KMS-11 (cell line): Measurements from ENCODE around the gene TNNT1.

Experiments used
- H2AFZ ChIP-seq: fragments of 200-600 bp; sonication (generic); 2 replicates; pipeline ENCODE4 v1.6.1; 2016; ENCODE audit warnings: antibody characterized with exemption, mixed run types, low read depth
- H3K27ac ChIP-seq: fragments of 200-600 bp; sonication (generic); 2 replicates; pipeline ENCODE4 v1.6.1; 2016; ENCODE audit warnings: mild to moderate bottlenecking, mixed run types
- H3K27me3 ChIP-seq: fragments of 200-600 bp; sonication (generic); 2 replicates; pipeline ENCODE4 v1.6.1; 2017; ENCODE audit warnings: mild to moderate bottlenecking, low read depth, mixed run types, moderate library complexity; ENCODE audit not compliant: insufficient read depth
- H3K36me3 ChIP-seq: fragments of 200-600 bp; sonication (generic); 2 replicates; pipeline ENCODE4 v1.6.1; 2017; ENCODE audit warnings: mild to moderate bottlenecking, mixed run types; ENCODE audit not compliant: insufficient read depth
- H3K4me1 ChIP-seq: fragments of 200-600 bp; sonication (generic); 2 replicates; pipeline ENCODE4 v1.6.1; 2016; ENCODE audit warnings: mild to moderate bottlenecking, low read depth, mixed run types; ENCODE audit not compliant: poor library complexity, severe bottlenecking
- H3K4me2 ChIP-seq: fragments of 200-600 bp; sonication (generic); 2 replicates; pipeline ENCODE4 v1.7.0; 2016; ENCODE audit warnings: mild to moderate bottlenecking, mixed run types
- H3K4me3 ChIP-seq: fragments of 200-600 bp; sonication (generic); IDR thresholded peaks from 2 replicates; pipeline ENCODE4 v1.6.1; 2017; ENCODE audit warnings: low read depth, low read length, mixed read lengths; ENCODE audit not compliant: insufficient read depth
- H3K79me2 ChIP-seq: fragments of 200-600 bp; sonication (generic); 2 replicates; pipeline ENCODE4 v1.6.1; 2016; ENCODE audit warnings: low read depth, mixed run types; ENCODE audit not compliant: insufficient read depth
- H3K9ac ChIP-seq: fragments of 200-600 bp; sonication (generic); 2 replicates; pipeline ENCODE4 v1.6.1; 2016; ENCODE audit warnings: mild to moderate bottlenecking, mixed run types
- H4K20me1 ChIP-seq: fragments of 200-600 bp; sonication (generic); 2 replicates; pipeline ENCODE4 v1.6.1; 2016; ENCODE audit warnings: mild to moderate bottlenecking, mixed run types; ENCODE audit not compliant: insufficient read depth
- TF ChIP-seq, protein P1 (sequence below): fragments of 200-600 bp; sonication (generic); conservative IDR thresholded peaks from 2 replicates; pipeline ENCODE4 v1.6.1; 2017; ENCODE audit warnings: low read depth, mild to moderate bottlenecking, antibody characterized with exemption, low read length, moderate library complexity, mixed read lengths

The TNNT1 gene

DNA sequence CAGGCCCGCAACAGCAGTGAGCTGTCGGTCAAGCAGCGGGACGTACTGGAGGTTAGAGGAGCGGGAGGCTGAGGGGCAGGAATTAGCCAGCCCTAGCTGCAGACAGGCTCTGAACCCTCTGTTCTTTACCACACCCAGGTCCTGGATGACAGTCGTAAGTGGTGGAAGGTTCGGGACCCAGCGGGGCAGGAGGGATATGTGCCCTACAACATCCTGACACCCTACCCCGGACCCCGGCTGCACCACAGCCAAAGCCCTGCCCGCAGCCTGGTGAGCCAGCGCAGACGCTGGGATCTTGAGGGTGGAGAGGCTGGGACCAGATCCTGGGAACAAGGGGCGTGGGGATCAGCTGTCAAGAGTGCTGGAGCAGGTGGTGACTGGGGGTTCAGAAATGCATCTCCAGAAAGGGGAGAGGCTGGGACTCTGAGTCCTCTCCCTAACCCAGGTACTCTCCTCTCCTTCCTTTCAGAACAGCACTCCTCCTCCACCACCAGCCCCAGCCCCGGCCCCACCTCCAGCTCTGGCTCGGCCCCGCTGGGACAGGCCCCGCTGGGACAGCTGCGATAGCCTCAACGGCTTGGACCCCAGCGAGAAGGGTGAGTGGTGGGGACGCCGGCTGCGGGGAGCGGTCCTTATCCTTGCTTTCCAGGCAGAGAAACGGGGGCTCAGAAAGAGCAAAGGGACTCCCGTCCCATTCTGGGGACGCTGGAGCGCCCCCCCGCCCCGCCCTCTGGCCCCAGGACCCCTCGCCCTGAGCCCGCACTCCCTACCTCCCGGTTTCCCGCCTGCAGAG is 62.9 kb downstream of the TNNT1 start:
- TF ChIP-seq, protein P1, sequence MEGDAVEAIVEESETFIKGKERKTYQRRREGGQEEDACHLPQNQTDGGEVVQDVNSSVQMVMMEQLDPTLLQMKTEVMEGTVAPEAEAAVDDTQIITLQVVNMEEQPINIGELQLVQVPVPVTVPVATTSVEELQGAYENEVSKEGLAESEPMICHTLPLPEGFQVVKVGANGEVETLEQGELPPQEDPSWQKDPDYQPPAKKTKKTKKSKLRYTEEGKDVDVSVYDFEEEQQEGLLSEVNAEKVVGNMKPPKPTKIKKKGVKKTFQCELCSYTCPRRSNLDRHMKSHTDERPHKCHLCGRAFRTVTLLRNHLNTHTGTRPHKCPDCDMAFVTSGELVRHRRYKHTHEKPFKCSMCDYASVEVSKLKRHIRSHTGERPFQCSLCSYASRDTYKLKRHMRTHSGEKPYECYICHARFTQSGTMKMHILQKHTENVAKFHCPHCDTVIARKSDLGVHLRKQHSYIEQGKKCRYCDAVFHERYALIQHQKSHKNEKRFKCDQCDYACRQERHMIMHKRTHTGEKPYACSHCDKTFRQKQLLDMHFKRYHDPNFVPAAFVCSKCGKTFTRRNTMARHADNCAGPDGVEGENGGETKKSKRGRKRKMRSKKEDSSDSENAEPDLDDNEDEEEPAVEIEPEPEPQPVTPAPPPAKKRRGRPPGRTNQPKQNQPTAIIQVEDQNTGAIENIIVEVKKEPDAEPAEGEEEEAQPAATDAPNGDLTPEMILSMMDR: no peak
- no peak overlapping the region for H3K4me3 ChIP-seq
- no peaks in the 10 kb centered on the region for H3K36me3 ChIP-seq
- no peak overlapping the region for H3K4me2 ChIP-seq
- no peaks in the 10 kb centered on the region for H4K20me1 ChIP-seq
- H3K79me2 ChIP-seq: no peaks in the 10 kb centered on the region
- H3K9ac ChIP-seq: no peak overlapping the region
- no peaks in the 10 kb centered on the region; the same call in 1 of the 2 replicates for H3K27me3 ChIP-seq
- H2AFZ ChIP-seq: no peak overlapping the region
- no peak overlapping the region for H3K27ac ChIP-seq
- no peaks in the 10 kb centered on the region for H3K4me1 ChIP-seq

DNA sequence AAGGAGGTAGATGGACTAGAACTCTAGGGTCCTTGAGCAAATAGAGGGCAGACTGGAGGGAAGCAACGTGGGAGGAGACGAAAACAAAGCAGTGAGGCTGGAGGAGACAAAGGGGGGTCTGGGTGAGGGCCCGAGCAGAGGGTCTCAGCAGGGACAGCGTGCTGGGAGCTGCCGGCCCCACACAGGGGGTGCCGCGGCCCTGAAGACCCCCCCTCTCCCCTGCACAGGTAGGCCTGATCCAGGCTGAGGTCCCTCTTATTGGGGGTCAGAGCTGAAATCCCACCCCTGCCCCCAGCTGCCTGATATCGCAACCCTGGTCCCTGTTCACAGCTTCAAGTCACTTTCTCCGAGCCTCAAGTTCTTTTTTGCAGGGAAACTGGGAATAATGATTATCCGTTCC is 64.6 kb downstream of the TNNT1 start:
- Histone ChIP-seq H3K4me3 (no peak overlapping the region), H3K79me2 (no peaks in the 10 kb centered on the region), H3K36me3 (no peaks in the 10 kb centered on the region), H3K4me1 (no peaks in the 10 kb centered on the region), H3K27me3 (no peaks in the 10 kb centered on the region; the same call in 1 of the 2 replicates), H3K9ac (no peak overlapping the region), H4K20me1 (no peaks in the 10 kb centered on the region), H3K4me2 (no peak overlapping the region), H2AFZ (no peak overlapping the region), H3K27ac (no peak overlapping the region)
- TF ChIP-seq, protein P1: no peak

DNA sequence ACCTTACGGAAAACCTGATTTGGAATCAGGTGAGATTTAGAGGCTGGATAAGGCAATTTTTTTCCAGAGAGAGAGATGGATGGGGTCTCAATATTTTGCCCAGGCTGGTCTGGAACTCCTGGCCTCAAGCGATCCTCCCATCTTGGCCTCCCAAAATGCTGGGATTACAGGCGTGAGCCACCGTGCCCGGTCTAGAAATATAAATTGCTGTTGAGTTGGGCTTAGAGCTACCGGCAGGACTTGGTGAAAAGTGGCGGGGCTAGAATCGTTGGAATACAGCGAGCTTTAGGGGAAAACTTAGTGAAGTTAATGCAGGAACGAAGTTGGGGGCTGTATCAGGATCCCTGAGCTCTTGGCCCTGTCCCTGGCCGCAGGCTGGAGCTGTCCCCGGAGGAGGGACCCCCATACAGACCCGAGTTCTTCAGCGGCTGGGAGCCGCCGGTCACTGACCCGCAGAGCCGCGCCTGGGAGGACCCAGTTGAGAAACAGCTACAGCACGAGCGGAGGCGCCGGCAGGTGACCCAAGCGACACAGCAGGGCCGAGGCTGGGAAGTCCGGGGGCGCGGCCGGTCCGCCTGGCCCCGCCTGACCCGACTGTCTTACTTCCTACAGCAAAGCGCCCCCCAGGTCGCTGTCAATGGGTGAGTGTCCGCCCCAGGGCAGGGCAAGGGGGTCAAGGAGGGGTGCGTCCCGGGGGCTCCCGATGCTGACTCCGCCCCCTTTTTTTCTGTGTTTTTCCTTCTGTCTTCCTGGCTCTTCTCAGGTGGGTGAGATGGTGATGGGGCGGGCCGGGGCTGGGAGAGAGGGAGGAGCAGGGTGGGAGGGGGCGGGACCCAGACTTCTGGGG is 65.8 kb downstream of the TNNT1 start:
- H3K4me2 ChIP-seq: no peak overlapping the region

More for the DNA sequence above, 65.8 kb downstream of the TNNT1 start:
- Histone ChIP-seq H3K9ac (no peak overlapping the region), H3K27me3 (no peaks in the 10 kb centered on the region; the same call in 1 of the 2 replicates), H3K4me3 (no peak overlapping the region), H3K4me1 (no peaks in the 10 kb centered on the region), H3K36me3 (no peaks in the 10 kb centered on the region), H4K20me1 (no peaks in the 10 kb centered on the region), H3K79me2 (no peaks in the 10 kb centered on the region), H3K27ac (no peak overlapping the region), H2AFZ (no peak overlapping the region)
- TF ChIP-seq, protein P1: no peak
